ENCODE results near the gene AOC3. TPM values are rescaled to one million over a fixed set of nuclear protein-coding genes. Genes with fewer than 3 reads are reported as not detected.
A peak's percentile ranks its signal among the peaks of the same experiment; 100 is the strongest.

The AOC3 gene
- total and polyA plus RNA-seq, 2 donors from 2014 or later, result 15.1 to 40.6 TPM

DNA sequence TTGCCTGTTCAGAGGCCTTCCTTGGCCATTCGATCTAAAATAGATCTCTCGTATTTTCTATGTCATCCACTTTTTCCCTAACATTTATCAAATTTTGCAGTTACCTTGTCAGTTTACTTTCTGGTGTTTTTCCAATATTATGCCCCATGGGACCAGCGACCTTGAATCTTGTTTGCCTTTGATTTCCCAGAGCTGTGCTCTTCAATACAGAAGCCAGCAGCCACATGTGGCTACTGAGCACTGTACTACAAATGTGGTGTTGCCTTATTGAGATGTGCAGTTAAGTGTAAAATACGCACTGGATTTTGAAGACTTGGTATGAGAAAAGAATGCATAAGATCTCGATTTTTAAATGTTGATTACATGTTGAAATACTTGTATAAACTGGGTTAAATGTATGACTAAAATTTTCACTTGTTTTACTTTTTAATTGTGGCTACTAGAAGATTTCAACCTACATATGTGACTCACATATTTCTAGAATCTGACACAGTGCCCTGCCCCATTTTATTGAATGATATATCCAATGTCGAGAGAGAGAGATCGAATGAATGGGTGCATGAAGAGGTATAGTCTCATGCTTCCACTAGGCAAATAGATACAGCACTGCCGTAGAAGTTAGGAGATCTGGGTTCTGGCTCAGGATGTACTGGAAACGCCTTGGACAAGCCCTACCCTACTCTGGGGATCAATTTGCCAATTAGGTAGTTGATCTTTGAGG lies 18.6 kb upstream of the AOC3 start:
- DNase-seq (peak in 1 of 5 donors; percentile 3), FAIRE-seq (no peak)
- no peaks in the 10 kb centered on the region for H3K9me3 ChIP-seq (ENCODE audit: control insufficient read depth in 2 of 3, insufficient read depth in 1 of 3, low read length in 3 of 3)
- no peak for TF ChIP-seq CTCF (IDR thresholded peaks at IDR 0.05; ENCODE audit: borderline replicate concordance, extremely low read depth, insufficient read depth)
- intact Hi-C loops (cut with DNase I), result no loop called here
- peak overlapping the region; percentile 74 to 86 for H3K27ac ChIP-seq (ENCODE audit: low read depth in 2 of 2, low read length in 2 of 2)
- peaks cover 0 to 7% (median 4%) of the 10 kb centered on the region in 3 donors for H3K36me3 ChIP-seq (ENCODE audit: control insufficient read depth in 2 of 3, insufficient read depth in 3 of 3, low read length in 3 of 3)
- no peaks in the 10 kb centered on the region for H3K27me3 ChIP-seq (ENCODE audit: control insufficient read depth, insufficient read depth, low read length)
- peaks cover 0 to 9% (median 5%) of the 10 kb centered on the region in 3 donors for H3K4me1 ChIP-seq (ENCODE audit: control insufficient read depth in 2 of 3, insufficient read depth in 2 of 3, low read depth in 1 of 3, low read length in 3 of 3)
- peak overlapping the region; percentile 82 to 95 (median 92) for H3K4me3 ChIP-seq (ENCODE audit: low read length in 3 of 3)
- peak overlapping the region; percentile 79 to 95 (median 94) for H3K9ac ChIP-seq (ENCODE audit: low read length in 3 of 3)

GRCh38 chr17:42832934-42833766 lies 17.8 kb upstream of the AOC3 start, which contains the start of gene PSME3:
PSME3 (plus strand) TSS chr17:42833397; CDS start chr17:42833632, 235 bp downstream.
- FAIRE-seq, result no peak
- Histone ChIP-seq H3K36me3 (ENCODE audit: control insufficient read depth in 2 of 3, insufficient read depth in 3 of 3, low read length in 3 of 3) (peaks cover 0 to 14% (median 11%) of the 10 kb centered on the region in 3 donors), H3K9me3 (ENCODE audit: control insufficient read depth in 2 of 3, insufficient read depth in 1 of 3, low read length in 3 of 3) (no peaks in the 10 kb centered on the region), H3K4me1 (ENCODE audit: control insufficient read depth in 2 of 3, insufficient read depth in 2 of 3, low read depth in 1 of 3, low read length in 3 of 3) (peaks cover 0 to 9% (median 5%) of the 10 kb centered on the region in 3 donors), H3K4me3 (ENCODE audit: low read length in 3 of 3) (peak within 1 kb of the TSS; percentile 82 to 95 (median 92)), H3K27ac (ENCODE audit: low read depth in 2 of 2, low read length in 2 of 2) (peak within 1 kb of the TSS; percentile 74 to 86), H3K9ac (ENCODE audit: low read length in 3 of 3) (peak within 1 kb of the TSS; percentile 79 to 95 (median 94)), H3K27me3 (ENCODE audit: control insufficient read depth, insufficient read depth, low read length) (no peaks in the 10 kb centered on the region)
- intact Hi-C loops (cut with DNase I), result no loop called here
- no peak for TF ChIP-seq CTCF (IDR thresholded peaks at IDR 0.05; ENCODE audit: borderline replicate concordance, extremely low read depth, insufficient read depth)
- peak; percentile 91 to 97 (median 95) for DNase-seq

- peak overlapping the region; percentile 82 to 95 (median 92) for H3K4me3 ChIP-seq (ENCODE audit: low read length in 3 of 3)
- intact Hi-C loops (cut with DNase I), result no loop called here
- H3K27ac ChIP-seq (ENCODE audit: low read depth in 2 of 2, low read length in 2 of 2), result peak overlapping the region; percentile 74 to 86
- no peaks in the 10 kb centered on the region for H3K9me3 ChIP-seq (ENCODE audit: control insufficient read depth in 2 of 3, insufficient read depth in 1 of 3, low read length in 3 of 3)
- DNase-seq (peak in 2 of 5 donors; percentile 58 to 77), FAIRE-seq (no peak)
- H3K27me3 ChIP-seq (ENCODE audit: control insufficient read depth, insufficient read depth, low read length), result no peaks in the 10 kb centered on the region
- peaks cover 0 to 20% (median 17%) of the 10 kb centered on the region in 3 donors for H3K36me3 ChIP-seq (ENCODE audit: control insufficient read depth in 2 of 3, insufficient read depth in 3 of 3, low read length in 3 of 3)
- TF ChIP-seq CTCF (IDR thresholded peaks at IDR 0.05; ENCODE audit: borderline replicate concordance, extremely low read depth, insufficient read depth), result no peak
- H3K9ac ChIP-seq (ENCODE audit: low read length in 3 of 3), result peak overlapping the region; percentile 71 to 95 (median 94)
- peaks cover 0 to 9% (median 5%) of the 10 kb centered on the region in 3 donors for H3K4me1 ChIP-seq (ENCODE audit: control insufficient read depth in 2 of 3, insufficient read depth in 2 of 3, low read depth in 1 of 3, low read length in 3 of 3)
These were observed 17.1 kb upstream of the AOC3 start for GRCh38 chr17:42833767-42834422.
